Mononuclear cell (primary cell): ENCODE results near the gene NPNT. TPM values are rescaled to one million over a fixed set of nuclear protein-coding genes. Genes with fewer than 3 reads are reported as not detected.

Source experiments
- H3K27me3 ChIP-seq: 2 replicates; pipeline ENCODE4 v1.6.0; 2011; ENCODE audit warnings: low read length, control low read depth; ENCODE audit not compliant: insufficient read depth
- H3K4me1 ChIP-seq: 2 replicates; pipeline ENCODE4 v1.5.1; 2011; ENCODE audit warnings: mild to moderate bottlenecking, low read length, control low read depth; ENCODE audit not compliant: insufficient read depth
- H3K4me3 ChIP-seq: 2 replicates; pipeline ENCODE4 v1.5.1; 2011; ENCODE audit warnings: mild to moderate bottlenecking, low read length, moderate library complexity
- H3K9me3 ChIP-seq: 2 replicates; pipeline ENCODE4 v1.5.1; 2011; ENCODE audit warnings: low read depth, mild to moderate bottlenecking, control low read depth, low read length
- total RNA-seq: library from RNA; depleted of rRNA; stranded (reverse); fragments of >200 nt; gene quantifications from one replicate; pipeline ENCODE4 v1.2.3, GENCODE V29; 2012

Gene NPNT
- total RNA-seq, 1 donor: not detected

- Histone ChIP-seq H3K9me3 (no peaks in the 10 kb centered on the region), H3K27me3 (no peaks in the 10 kb centered on the region), H3K4me1 (no peaks in the 10 kb centered on the region), H3K4me3 (no peak overlapping the region)
These were observed 48.0 kb downstream of the NPNT start for GRCh38 chr4:105943234-105943633.

- Histone ChIP-seq H3K9me3 (no peaks in the 10 kb centered on the region), H3K4me3 (no peak overlapping the region), H3K4me1 (no peaks in the 10 kb centered on the region), H3K27me3 (no peaks in the 10 kb centered on the region)
These were observed 49.3 kb downstream of the NPNT start for GRCh38 chr4:105944540-105944939.

GRCh38 chr4:105946771-105947170 is 51.5 kb downstream of the NPNT start:
- no peaks in the 10 kb centered on the region for H3K9me3 ChIP-seq

GRCh38 chr4:105950701-105951100 is 55.4 kb downstream of the NPNT start:
- no peaks in the 10 kb centered on the region for H3K9me3 ChIP-seq
- H3K4me1 ChIP-seq: no peaks in the 10 kb centered on the region
- H3K27me3 ChIP-seq: no peaks in the 10 kb centered on the region
- H3K4me3 ChIP-seq: no peak overlapping the region

More at GRCh38 chr4:105946771-105947170, 51.5 kb downstream of the NPNT start:
- Histone ChIP-seq H3K4me3 (no peak overlapping the region), H3K27me3 (no peaks in the 10 kb centered on the region), H3K4me1 (no peaks in the 10 kb centered on the region)

- no peaks in the 10 kb centered on the region for H3K4me1 ChIP-seq
- H3K9me3 ChIP-seq: no peaks in the 10 kb centered on the region
- no peak overlapping the region for H3K4me3 ChIP-seq
- no peaks in the 10 kb centered on the region for H3K27me3 ChIP-seq
These were observed 55.9 kb downstream of the NPNT start for GRCh38 chr4:105951198-105951597.

- Histone ChIP-seq H3K4me1 (no peaks in the 10 kb centered on the region), H3K27me3 (no peaks in the 10 kb centered on the region), H3K9me3 (no peaks in the 10 kb centered on the region), H3K4me3 (no peak overlapping the region)
These were observed 57.3 kb downstream of the NPNT start for GRCh38 chr4:105952591-105952990.

GRCh38 chr4:105956569-105956968 is 61.3 kb downstream of the NPNT start:
- H3K4me3 ChIP-seq: no peak overlapping the region

GRCh38 chr4:105957680-105958079 is 62.4 kb downstream of the NPNT start:
- no peaks in the 10 kb centered on the region for H3K4me1 ChIP-seq
- H3K4me3 ChIP-seq: no peak overlapping the region
- H3K9me3 ChIP-seq: no peaks in the 10 kb centered on the region
- no peaks in the 10 kb centered on the region for H3K27me3 ChIP-seq

More at GRCh38 chr4:105956569-105956968, 61.3 kb downstream of the NPNT start:
- Histone ChIP-seq H3K4me1 (no peaks in the 10 kb centered on the region), H3K9me3 (no peaks in the 10 kb centered on the region), H3K27me3 (no peaks in the 10 kb centered on the region)

GRCh38 chr4:105963461-105964400 is 68.5 kb downstream of the NPNT start:
- Histone ChIP-seq H3K4me1 (no peaks in the 10 kb centered on the region), H3K27me3 (no peaks in the 10 kb centered on the region), H3K9me3 (no peaks in the 10 kb centered on the region), H3K4me3 (no peak overlapping the region)

GRCh38 chr4:105965183-105965800 is 70.0 kb downstream of the NPNT start:
- Histone ChIP-seq H3K4me3 (no peak overlapping the region), H3K27me3 (no peaks in the 10 kb centered on the region), H3K9me3 (no peaks in the 10 kb centered on the region), H3K4me1 (no peaks in the 10 kb centered on the region)

- Histone ChIP-seq H3K4me1 (no peaks in the 10 kb centered on the region), H3K27me3 (no peaks in the 10 kb centered on the region), H3K4me3 (no peak overlapping the region), H3K9me3 (no peaks in the 10 kb centered on the region)
These were observed 70.8 kb downstream of the NPNT start for GRCh38 chr4:105966051-105966450.

- no peak overlapping the region for H3K4me3 ChIP-seq
- H3K9me3 ChIP-seq: no peaks in the 10 kb centered on the region
- H3K27me3 ChIP-seq: no peaks in the 10 kb centered on the region
- no peaks in the 10 kb centered on the region for H3K4me1 ChIP-seq
These were observed 71.9 kb downstream of the NPNT start for GRCh38 chr4:105967058-105967658.

- H3K4me1 ChIP-seq: no peaks in the 10 kb centered on the region
- H3K4me3 ChIP-seq: no peak overlapping the region
- no peaks in the 10 kb centered on the region for H3K27me3 ChIP-seq
- no peaks in the 10 kb centered on the region for H3K9me3 ChIP-seq
These were observed 74.3 kb downstream of the NPNT start for GRCh38 chr4:105969575-105969974.

GRCh38 chr4:105970371-105970770 is 75.1 kb downstream of the NPNT start:
- H3K27me3 ChIP-seq: no peaks in the 10 kb centered on the region
- H3K9me3 ChIP-seq: no peaks in the 10 kb centered on the region
- H3K4me3 ChIP-seq: no peak overlapping the region
- no peaks in the 10 kb centered on the region for H3K4me1 ChIP-seq

- Histone ChIP-seq H3K9me3 (no peaks in the 10 kb centered on the region), H3K27me3 (no peaks in the 10 kb centered on the region), H3K4me3 (no peak overlapping the region), H3K4me1 (no peaks in the 10 kb centered on the region)
These were observed 75.8 kb downstream of the NPNT start for GRCh38 chr4:105971036-105971435.
